GM10266 (cell line): ENCODE measurements around the gene CACNA1A.
"Not testable (repeated sequence)": the region's sequence is repeated elsewhere in the genome, so short reads cannot be mapped to it uniquely, and the experiment has no call there.

Experiments used
- DNase-seq: peaks from one replicate; pipeline ENCODE4 v3.0.0; 2012; ENCODE audit errors: extremely low spot score
- TF ChIP-seq, protein P1 (sequence below): IDR thresholded peaks from 2 replicates; pipeline ENCODE4 v1.5.1; 2012; ENCODE audit warnings: mild to moderate bottlenecking, low read depth; ENCODE audit not compliant: control insufficient read depth, insufficient read depth; ENCODE audit errors: missing control alignments

The CACNA1A gene

DNA sequence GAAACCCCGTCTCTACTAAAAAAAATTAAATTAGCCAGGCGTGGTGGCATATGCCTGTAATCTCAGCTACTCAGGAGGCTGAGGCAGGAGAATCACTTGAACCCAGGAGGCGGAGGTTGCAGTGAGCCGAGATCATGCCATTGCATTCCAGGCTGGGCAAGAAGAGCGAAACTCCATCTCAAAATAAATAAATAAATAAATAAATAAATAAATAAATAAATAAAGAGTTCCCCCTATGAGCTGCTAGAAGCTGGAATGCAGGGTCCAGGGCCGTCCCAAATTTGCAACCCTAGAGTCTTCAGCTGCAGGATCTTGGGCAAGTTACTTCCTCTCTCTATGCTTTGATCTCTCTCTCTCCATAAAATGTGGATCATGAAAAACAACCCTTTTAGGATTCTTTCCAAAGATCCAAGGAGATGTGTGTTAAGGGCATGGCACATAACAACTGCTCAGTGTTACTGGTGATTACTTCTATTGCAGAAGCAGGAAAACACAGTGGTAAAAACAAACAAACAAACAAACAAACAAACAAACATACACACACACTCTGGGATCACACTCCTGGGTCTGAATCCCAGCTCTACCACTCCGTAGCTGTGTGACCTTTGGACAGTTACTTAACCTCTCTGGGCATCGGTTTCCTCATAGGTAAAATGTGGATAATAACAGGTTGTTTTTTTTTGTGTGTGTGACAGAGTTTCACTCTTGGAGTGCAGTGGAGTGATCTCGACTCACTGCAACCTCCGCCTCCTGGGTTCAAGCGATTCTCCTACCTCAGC lies 78.8 kb downstream of the CACNA1A start:
- TF ChIP-seq, protein P1, sequence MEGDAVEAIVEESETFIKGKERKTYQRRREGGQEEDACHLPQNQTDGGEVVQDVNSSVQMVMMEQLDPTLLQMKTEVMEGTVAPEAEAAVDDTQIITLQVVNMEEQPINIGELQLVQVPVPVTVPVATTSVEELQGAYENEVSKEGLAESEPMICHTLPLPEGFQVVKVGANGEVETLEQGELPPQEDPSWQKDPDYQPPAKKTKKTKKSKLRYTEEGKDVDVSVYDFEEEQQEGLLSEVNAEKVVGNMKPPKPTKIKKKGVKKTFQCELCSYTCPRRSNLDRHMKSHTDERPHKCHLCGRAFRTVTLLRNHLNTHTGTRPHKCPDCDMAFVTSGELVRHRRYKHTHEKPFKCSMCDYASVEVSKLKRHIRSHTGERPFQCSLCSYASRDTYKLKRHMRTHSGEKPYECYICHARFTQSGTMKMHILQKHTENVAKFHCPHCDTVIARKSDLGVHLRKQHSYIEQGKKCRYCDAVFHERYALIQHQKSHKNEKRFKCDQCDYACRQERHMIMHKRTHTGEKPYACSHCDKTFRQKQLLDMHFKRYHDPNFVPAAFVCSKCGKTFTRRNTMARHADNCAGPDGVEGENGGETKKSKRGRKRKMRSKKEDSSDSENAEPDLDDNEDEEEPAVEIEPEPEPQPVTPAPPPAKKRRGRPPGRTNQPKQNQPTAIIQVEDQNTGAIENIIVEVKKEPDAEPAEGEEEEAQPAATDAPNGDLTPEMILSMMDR = no peak
- no peak for DNase-seq

DNA sequence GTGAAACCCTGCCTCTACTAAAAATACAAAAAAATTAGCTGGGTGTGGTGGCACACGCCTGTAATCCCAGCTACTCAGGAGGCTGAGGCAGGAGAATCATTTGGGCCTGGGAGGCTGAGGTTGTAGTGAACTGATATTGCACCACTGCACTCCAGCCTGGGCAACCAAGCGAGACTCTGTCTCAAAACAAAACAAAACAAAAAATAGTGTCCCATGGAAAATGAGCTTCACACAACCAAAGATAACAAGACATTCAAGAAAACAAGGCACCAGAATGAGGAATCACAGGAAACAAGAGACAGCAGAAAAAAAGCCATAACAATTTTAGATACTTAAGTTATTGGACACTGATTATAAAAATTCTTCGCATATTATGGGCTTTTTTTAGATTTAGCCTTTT lies 80.4 kb downstream of the CACNA1A start:
- not testable (repeated sequence) for DNase-seq

DNA sequence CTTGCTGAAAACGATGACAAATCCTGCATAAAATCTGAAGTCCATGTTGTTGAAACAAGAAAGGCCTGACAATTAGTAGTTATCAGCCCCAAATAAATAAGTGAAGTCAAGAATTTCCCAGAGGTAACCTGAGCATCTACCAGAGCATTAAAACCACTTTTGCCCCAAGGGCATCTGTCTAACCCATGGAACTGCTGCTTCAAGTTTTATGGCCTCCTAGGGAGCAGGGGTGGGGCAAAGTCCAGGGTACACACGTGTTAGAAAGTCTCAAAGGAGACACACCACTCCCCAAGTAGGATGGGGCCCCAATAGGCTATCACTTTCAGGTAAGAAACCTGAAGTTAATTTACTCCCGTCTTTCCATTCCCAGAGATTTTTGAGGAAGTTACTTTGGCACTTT lies 81.1 kb downstream of the CACNA1A start:
- no peak for DNase-seq
- TF ChIP-seq, protein P1 = no peak

DNA sequence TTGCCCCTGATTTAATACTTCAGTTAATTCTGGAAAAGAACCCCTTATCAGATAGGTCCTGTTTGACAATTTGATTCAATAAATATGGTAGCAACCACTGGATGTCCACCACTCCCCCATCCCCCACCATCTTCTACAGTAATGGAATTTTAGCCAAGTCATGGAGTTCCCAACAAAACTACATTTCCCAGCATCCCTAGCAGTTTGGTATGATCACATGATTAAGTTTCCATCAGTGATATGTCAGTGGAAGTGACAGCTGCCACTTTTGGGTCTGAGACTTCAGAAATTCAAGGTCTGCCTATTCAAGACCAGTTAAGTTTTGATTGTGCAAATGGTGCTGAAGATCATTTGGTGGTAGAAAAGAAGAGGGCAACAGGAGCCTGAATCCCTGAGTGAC lies 85.5 kb downstream of the CACNA1A start:
- TF ChIP-seq, protein P1 = no peak
- DNase-seq = no peak

DNA sequence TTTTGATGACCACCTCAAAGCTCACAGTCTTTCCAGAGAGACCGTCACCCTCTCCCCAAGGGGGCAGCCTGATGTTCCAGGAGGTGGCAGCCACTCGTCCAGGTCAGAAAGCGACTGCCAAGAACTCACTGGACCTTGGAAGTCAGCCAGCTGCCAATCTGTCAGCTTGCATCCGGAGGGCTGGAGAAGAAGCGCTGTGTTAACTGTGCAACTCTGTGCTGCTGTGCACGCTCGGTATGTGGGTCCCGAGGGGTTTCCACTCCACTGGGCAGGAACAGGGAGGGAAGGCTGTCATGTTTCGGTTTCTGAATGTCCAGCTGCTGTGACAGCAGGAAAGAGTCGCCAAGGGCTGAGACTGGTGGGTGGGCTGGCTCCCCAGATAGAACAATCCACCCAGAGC lies 89.2 kb downstream of the CACNA1A start:
- DNase-seq = no peak
- TF ChIP-seq, protein P1 = no peak

DNA sequence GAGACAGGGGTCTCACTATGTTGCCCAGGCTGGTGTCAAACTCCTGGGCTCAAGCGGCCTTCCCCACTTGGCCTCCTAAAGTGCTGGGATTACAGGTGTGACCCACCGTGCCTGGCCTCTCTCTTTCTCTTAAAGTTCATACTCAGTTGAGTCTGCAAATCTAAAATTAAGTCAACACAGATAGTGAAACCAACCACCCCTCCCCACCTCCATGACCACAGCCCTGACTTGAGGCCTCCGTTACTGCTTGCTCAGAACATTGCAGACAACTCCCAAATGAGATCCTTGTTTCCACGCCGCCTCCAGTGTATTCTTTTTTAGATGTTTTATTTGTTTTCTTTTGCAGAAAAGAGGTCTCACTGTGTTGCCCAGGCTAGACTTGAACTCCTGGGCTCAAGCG lies 94.4 kb downstream of the CACNA1A start:
- TF ChIP-seq, protein P1 = no peak
- no peak for DNase-seq

DNA sequence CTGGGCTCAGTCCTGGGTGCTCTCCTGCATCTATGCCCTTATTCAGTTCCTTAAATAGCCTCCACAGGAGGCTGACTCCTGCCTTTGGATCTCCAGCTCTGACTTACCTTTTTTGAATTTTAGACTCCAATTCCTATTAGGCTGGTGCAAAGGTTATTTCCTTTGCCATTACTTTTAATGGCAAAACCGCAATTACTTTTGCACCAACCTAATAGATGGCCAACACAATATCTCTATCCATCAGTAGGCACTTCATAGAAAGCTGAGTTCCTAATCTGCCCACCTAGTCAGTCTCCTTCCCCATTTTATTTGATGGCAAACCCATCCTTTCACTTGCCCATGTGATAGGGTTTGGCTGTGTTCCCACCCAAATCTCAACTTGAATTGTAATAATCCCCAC lies 95.3 kb downstream of the CACNA1A start:
- DNase-seq = no peak
- TF ChIP-seq, protein P1 = no peak
